ENCODE results near the gene CACNA1C.

Gene CACNA1C

DNA sequence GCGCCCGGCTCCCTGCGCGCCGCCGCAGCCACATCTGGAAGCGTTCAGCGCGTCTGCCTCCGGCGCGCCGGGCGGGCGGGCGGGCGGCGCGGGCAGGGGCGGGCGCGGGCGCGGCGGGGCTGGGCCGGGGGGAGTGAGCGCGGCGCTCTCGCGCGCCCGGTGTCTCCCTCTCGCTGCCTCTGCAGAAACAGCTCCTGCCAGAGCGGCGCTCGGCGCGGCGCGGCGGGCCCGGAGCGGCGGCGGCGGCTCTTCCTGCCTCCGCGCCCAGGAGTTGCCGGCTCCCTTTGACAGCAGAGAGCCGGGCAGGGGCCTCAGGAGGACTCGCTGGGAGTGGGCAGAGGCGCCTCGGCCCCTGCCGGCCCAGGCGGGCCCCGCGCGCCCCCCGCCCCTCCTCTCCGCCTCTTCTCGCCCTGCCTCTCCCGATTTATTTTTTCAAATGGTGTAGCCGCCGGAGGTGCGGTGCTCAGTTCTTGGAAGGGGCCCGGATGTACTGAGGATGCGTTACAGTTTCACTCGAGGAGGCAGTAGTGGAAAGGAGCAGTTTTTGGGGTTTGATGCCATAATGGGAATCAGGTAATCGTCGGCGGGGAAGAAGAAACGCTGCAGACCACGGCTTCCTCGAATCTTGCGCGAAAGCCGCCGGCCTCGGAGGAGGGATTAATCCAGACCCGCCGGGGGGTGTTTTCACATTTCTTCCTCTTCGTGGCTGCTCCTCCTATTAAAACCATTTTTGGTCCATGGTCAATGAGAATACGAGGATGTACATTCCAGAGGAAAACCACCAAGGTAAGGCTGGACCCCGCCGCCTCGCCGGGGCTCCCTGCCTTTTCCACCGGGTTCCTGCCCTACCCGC is at the start of gene CACNA1C:
CACNA1C (plus strand) TSS at position 162 of the 853 bp plus-strand sequence; CDS start at position 738, 576 bp downstream.
- peak; percentile 42 for DNase-seq

- no peak for DNase-seq
Observed at GRCh38 chr12:2003676-2004112, 49.1 kb upstream of the CACNA1C start.

- peak; percentile 94 for DNase-seq
Observed at GRCh38 chr12:2004113-2004929, 48.5 kb upstream of the CACNA1C start, which contains the start of gene DCP1B. TSS of gene DCP1B (minus strand) at chr12:2004457. CDS start at chr12:2004431, 26 bp downstream.

- DNase-seq: no peak
Observed at GRCh38 chr12:2008677-2009076, 44.1 kb upstream of the CACNA1C start.

GRCh38 chr12:2009623-2010022 is 43.2 kb upstream of the CACNA1C start:
- no peak for DNase-seq

DNA sequence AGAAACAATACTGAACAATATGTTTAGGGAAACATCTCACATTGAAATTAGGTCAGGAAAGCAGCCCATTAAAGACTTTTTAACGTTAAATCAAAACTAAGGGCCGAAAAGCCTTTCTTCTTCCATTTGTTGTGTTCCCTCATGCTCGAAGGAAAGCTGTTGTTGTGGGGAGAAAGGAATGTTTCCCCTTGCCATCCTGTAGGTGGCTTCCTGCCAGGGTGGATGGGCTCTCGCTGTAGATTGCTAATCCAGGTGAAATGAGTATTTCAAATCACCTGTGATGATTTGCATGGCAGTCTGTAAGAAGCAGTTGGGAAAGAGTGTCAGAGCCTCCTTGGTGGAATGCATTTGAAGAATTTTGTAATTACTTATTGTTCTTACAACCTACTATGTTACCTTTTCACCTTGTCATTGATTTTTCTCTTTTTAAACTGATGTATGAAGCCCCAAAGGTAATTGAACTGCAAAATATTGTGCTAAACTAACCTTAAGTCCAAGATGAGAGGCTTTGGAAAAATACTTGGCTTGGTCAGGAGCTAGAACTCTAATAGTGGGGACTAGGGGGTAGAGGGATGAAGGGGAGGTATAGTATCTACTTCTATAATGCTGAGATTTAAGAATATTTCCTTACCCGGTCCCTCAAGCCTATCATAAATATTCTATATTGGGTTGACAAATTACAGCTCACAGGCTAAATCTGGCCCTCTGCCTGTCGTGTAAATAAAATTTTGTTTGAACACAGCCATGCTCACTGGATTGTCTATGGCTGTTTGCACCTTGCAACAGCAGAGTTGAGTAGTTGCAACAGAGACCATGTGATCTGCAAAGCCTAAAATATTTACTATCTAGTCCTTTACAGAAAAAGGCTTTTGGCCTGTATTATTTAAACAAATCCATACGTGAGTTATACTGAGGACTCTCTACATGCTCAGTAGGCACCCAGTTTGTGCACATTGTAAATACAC is 40.9 kb upstream of the CACNA1C start:
- DNase-seq: no peak

- DNase-seq: no peak
Observed at GRCh38 chr12:2013086-2013485, 39.7 kb upstream of the CACNA1C start.

- no peak for DNase-seq
Observed at GRCh38 chr12:2013527-2014223, 39.1 kb upstream of the CACNA1C start.

- DNase-seq: no peak
Observed at GRCh38 chr12:2014231-2014630, 38.6 kb upstream of the CACNA1C start.

DNA sequence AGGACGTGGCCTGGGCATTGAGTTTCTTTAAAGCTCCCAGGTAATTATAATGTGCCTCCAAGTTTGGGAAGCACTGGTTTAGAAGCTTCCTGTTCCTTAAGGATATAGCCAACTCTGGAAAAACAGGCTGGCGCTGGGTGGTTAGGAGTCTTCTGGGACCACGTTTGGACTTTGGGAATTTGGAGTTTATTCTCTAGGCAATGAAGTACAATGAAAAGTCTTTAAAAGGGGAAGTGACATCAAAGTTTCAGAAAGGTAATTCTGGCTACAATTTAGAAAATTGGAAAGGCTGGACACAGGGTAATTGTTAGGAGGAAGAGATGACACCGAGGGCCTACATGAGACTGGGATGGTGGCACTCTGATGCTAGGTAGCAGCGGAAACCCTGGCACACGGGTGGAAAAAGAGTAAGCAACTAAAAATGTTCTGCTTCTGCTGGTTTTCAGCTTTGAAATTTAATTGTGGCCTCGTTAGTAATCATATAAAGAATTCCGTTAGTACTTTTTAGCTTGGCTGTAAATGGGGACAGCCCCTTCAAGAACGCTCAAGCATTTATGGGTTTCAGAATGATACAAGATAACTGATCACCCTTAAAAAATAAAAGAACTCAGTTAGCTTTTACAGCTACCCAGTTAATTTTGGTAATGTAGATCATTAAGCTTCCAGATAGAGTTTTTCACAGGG is 35.8 kb upstream of the CACNA1C start:
- DNase-seq: no peak

DNA sequence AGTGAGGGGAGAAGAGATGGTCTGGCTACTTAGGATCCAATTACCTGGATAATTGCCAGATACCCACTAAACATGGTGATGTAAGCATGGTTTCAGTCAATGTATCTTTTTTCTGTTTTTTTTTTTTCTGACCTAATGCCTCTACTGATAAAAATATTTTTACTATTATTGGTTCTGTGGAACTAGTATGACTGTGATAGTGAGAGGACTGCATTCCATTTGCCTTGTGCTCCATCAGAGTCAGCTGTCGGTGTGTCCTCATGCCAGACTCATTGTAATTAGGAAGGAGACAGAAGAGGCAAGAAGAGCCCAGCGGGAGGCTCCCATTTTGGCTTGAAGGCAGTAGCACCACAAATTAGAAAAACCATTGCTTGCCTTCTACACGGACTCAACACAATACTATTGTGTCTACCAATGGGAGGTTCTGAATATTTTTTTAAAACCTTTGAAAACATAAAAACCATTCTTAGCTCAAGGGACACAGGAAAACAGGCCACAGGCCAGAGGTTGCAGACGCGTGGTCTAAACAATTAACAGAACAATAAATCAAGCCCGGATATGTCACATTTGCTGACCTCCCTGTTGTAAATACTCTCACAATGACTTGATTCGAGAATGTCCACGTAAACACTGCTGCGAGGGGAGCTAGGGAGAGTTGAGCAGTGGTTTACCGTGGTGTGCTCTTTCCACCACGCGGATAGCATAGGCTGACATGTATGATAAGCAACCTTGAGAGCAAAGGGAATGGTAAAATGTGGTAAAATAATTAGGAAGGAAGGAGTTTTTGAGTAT is 35.0 kb upstream of the CACNA1C start:
- DNase-seq: no peak

DNA sequence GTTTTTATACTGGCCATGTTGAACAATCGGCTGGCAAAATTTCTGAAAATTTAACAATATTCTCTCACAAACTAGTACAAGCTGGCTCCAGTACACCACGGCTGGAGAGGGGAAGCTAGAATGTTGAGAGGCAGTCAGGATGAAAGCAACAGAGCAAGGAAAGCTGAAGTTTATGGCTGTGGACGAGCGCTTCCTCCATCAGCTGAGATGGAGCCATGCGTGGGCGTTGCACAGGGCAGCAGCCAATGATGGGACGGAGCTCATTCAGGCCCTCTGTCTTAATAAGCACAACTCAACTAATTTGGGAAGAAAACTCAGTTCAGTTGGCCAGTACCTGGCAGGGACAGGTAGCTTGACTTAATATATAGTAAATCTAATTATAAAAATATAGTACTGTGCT is 34.4 kb upstream of the CACNA1C start:
- no peak for DNase-seq

- DNase-seq: no peak
Observed at GRCh38 chr12:2019126-2019525, 33.7 kb upstream of the CACNA1C start.

GRCh38 chr12:2020511-2020910 is 32.3 kb upstream of the CACNA1C start:
- DNase-seq: no peak

- no peak for DNase-seq
Observed at GRCh38 chr12:2023365-2023764, 29.4 kb upstream of the CACNA1C start.

- DNase-seq: no peak
Observed at GRCh38 chr12:2027351-2027750, 25.4 kb upstream of the CACNA1C start.

GRCh38 chr12:2029851-2030250 is 22.9 kb upstream of the CACNA1C start:
- DNase-seq: no peak

DNA sequence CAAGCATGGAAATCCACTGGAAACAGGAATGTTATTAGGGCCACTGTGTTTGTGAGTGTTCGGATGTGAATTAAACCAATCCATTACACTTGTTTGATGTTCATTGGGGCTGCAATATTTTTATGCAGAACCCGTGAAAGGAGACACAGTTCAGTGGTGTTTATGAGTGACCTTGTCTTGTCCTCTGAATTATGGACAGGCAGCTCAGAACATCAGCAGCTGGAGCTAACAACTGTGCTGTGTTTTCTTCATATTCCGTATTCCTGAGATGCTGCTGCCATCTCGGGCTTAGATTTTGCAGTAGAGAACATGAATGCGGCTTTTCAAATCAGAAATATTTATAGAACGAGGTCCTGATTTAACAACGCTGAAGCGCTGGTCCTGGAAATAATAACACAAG is 20.3 kb upstream of the CACNA1C start:
- no peak for DNase-seq

DNA sequence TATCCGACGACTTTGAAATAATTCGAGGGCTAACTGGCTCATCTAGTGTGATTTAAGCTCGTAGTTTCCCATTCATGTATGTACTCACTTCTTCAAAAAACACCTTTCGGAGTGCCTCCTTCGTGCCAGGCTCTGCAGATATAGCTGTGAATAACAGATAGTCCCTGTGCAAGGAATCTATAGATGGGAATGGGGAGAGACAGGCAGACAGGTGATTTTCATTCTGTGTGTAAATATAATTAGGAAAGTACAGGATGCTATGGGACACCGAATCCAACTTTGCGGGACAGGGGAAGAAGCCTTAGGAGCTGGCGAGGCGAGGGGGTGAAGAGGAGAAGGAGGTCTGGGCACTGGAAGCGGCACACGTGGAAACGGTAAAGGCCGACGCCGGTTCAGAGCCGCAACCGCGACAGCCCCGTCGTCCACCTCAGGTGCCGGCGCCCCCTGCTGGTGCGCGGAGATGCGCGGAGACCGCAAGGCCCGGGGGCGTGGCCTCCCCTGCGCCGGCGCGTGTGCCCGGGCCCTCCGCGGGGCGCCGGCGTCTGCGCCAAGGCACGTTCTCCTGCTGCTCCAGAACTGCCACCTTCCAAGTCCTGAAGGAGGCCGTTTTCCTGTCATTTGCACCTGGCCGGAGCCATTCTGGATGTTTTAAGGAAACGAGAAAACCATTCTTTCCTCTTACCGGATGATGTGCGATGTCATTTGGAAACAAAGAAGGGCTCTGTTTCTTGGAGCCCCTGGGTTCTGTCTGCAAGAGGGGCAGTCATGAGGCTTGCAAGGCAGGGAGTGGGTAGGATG is 18.0 kb upstream of the CACNA1C start:
- DNase-seq: peak; percentile 87

Measured in CD4-positive, alpha-beta T cell treated with Interleukin-12 subunit alpha and Interleukin-12 subunit beta, for 1 hour (primary cell).